ENCODE data around the gene COL13A1. TPM values are rescaled to one million over a fixed set of nuclear protein-coding genes. Genes with fewer than 3 reads are reported as not detected.

The COL13A1 gene
- total RNA-seq, 1 donor from 2014 or later = 0.86 TPM

DNA sequence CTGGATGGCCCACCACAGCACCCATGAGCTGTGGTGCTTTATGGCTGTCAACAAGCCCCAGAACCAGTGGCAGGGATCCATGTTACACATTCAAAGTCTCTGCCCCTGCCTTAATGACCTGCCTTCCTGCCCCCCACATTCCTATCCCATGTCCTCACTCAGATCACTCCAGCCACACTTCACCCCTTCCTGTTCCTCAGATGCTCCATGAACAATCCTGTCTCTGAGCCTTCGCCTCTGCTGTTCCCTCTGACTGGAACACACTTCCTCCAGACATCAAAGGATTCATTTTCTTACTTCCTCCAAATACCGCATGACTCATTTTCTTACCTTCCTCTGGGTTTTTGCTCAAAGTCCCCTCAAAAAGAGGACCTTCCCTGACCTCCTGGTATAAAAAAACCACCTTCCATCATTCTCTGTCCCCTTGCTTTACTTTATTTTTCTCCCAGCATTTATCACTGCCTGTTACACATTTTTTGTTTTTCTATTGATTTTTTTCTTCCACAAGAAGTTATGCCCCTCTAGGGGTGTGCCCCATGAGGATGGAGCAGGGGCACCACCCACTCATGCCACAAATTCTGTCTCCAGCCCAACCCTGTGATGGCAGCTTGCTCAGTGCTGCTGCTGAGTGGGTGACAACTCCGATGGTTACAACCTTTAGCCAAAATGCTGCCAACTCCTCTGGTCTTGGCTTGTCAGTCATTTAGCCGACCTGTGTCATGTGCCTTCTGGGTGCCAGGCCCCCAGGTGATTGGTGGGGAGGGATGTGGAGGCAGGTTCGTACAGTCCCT lies 18.2 kb downstream of the COL13A1 start:
- H3K4me1 Mint-ChIP-seq (ENCODE audit: low read depth, unreplicated experiment) = no peaks in the 10 kb centered on the region
- Histone ChIP-seq H3K79me2 (ENCODE audit: insufficient read depth, low read length) (peaks cover 54% of the 10 kb centered on the region), H2AFZ (ENCODE audit: low read depth, low read length) (no peak overlapping the region), H3K4me3 (ENCODE audit: insufficient read depth, low read depth, low read length) (no peak overlapping the region), H3K9ac (ENCODE audit: low read length) (no peak overlapping the region), H4K20me1 (ENCODE audit: insufficient read depth, low read length) (peaks cover 24% of the 10 kb centered on the region), H3K4me1 (ENCODE audit: insufficient read depth, low read length) (peaks cover 16% of the 10 kb centered on the region), H3K9me3 (ENCODE audit: insufficient read depth, low read depth, low read length) (no peaks in the 10 kb centered on the region), H3K4me2 (ENCODE audit: low read length) (peak overlapping the region; percentile 3), H3K27ac (ENCODE audit: low read depth, low read length) (peak overlapping the region; percentile 41), H3K27me3 (ENCODE audit: insufficient read depth, low read length) (no peaks in the 10 kb centered on the region), H3K36me3 (ENCODE audit: insufficient read depth, low read length) (no peaks in the 10 kb centered on the region)
- peaks cover 51% of the 10 kb centered on the region for H3K27me3 Mint-ChIP-seq (ENCODE audit: low read depth, unreplicated experiment)
- H3K9me3 Mint-ChIP-seq (ENCODE audit: unreplicated experiment) = peaks cover 15% of the 10 kb centered on the region
- TF ChIP-seq, protein P1, sequence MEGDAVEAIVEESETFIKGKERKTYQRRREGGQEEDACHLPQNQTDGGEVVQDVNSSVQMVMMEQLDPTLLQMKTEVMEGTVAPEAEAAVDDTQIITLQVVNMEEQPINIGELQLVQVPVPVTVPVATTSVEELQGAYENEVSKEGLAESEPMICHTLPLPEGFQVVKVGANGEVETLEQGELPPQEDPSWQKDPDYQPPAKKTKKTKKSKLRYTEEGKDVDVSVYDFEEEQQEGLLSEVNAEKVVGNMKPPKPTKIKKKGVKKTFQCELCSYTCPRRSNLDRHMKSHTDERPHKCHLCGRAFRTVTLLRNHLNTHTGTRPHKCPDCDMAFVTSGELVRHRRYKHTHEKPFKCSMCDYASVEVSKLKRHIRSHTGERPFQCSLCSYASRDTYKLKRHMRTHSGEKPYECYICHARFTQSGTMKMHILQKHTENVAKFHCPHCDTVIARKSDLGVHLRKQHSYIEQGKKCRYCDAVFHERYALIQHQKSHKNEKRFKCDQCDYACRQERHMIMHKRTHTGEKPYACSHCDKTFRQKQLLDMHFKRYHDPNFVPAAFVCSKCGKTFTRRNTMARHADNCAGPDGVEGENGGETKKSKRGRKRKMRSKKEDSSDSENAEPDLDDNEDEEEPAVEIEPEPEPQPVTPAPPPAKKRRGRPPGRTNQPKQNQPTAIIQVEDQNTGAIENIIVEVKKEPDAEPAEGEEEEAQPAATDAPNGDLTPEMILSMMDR (IDR thresholded peaks at IDR 0.05; ENCODE audit: insufficient read depth, low read depth, low read length) = no peak
- no peak for TF ChIP-seq EZH2 (IDR thresholded peaks at IDR 0.05; ENCODE audit: insufficient read depth, low read length)
- peak; percentile 52 for DNase-seq (ENCODE audit: low read depth)
- H3K4me3 Mint-ChIP-seq (ENCODE audit: unreplicated experiment) = no peak overlapping the region
- peaks cover 5% of the 10 kb centered on the region for H3K36me3 Mint-ChIP-seq (ENCODE audit: low read depth, unreplicated experiment)
- H3K27ac Mint-ChIP-seq (ENCODE audit: unreplicated experiment) = no peak overlapping the region
- FAIRE-seq = no peak

DNA sequence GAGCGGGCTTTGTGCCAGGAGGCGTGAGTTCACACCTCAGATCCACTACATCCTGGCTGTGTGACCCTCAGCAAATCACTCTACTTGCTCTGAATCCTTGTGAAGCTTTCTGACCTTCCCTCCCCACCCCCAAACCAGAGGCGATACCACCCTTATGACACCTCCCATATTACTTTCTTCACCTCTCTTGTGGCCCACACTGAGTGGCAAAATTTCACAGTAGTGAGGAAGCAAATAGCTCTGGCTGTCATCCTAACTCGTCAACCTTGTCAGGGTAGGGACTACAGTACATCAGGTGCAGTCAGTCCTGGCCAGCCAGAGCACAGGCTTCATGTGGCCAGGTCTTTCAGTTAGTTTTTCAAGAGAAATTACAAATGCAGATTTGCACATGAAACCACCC lies 19.1 kb downstream of the COL13A1 start:
- H3K4me2 ChIP-seq (ENCODE audit: low read length) = no peak overlapping the region
- H3K4me3 Mint-ChIP-seq (ENCODE audit: unreplicated experiment) = no peak overlapping the region
- H3K9ac ChIP-seq (ENCODE audit: low read length) = no peak overlapping the region
- no peak for DNase-seq (ENCODE audit: low read depth)
- no peaks in the 10 kb centered on the region for H3K4me1 Mint-ChIP-seq (ENCODE audit: low read depth, unreplicated experiment)
- no peaks in the 10 kb centered on the region for H3K9me3 ChIP-seq (ENCODE audit: insufficient read depth, low read depth, low read length)
- no peaks in the 10 kb centered on the region for H3K36me3 ChIP-seq (ENCODE audit: insufficient read depth, low read length)
- no peak overlapping the region for H3K4me3 ChIP-seq (ENCODE audit: insufficient read depth, low read depth, low read length)
- no peak for FAIRE-seq
- peaks cover 18% of the 10 kb centered on the region for H4K20me1 ChIP-seq (ENCODE audit: insufficient read depth, low read length)
- H3K27ac ChIP-seq (ENCODE audit: low read depth, low read length) = no peak overlapping the region
- no peak for TF ChIP-seq EZH2 (IDR thresholded peaks at IDR 0.05; ENCODE audit: insufficient read depth, low read length)
- TF ChIP-seq, protein P1 (IDR thresholded peaks at IDR 0.05; ENCODE audit: insufficient read depth, low read depth, low read length) = no peak
- H3K27me3 Mint-ChIP-seq (ENCODE audit: low read depth, unreplicated experiment) = peaks cover 51% of the 10 kb centered on the region
- peaks cover 16% of the 10 kb centered on the region for H3K4me1 ChIP-seq (ENCODE audit: insufficient read depth, low read length)
- H3K27ac Mint-ChIP-seq (ENCODE audit: unreplicated experiment) = no peak overlapping the region
- H3K36me3 Mint-ChIP-seq (ENCODE audit: low read depth, unreplicated experiment) = peaks cover 5% of the 10 kb centered on the region
- H3K9me3 Mint-ChIP-seq (ENCODE audit: unreplicated experiment) = peaks cover 15% of the 10 kb centered on the region
- H3K79me2 ChIP-seq (ENCODE audit: insufficient read depth, low read length) = peaks cover 45% of the 10 kb centered on the region
- no peak overlapping the region for H2AFZ ChIP-seq (ENCODE audit: low read depth, low read length)
- no peaks in the 10 kb centered on the region for H3K27me3 ChIP-seq (ENCODE audit: insufficient read depth, low read length)

DNA sequence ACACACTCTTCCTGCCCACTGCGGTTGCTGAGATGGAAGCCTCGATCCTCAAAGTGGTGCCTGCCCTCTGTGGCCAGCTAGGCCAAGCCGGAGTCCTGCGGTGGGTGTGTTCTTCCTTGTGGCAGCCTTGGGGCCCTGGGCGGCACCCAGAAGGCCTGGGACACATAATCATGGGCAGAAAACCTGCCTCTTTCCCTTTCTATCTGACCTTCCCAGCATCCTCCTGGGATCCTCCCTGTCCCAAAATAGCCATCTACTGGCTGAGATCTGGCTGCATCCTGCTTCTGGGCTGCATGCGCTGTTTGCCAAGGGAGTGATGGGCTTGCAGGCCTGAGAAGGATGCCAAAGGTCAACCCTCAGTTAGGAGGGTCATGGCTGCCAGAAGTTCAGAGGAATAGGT lies 23.9 kb downstream of the COL13A1 start:
- no peak overlapping the region for H3K27ac ChIP-seq (ENCODE audit: low read depth, low read length)
- no peak overlapping the region for H3K4me2 ChIP-seq (ENCODE audit: low read length)
- DNase-seq (ENCODE audit: low read depth) = no peak
- Mint-ChIP-seq H3K4me3 (ENCODE audit: unreplicated experiment) (no peak overlapping the region), H3K4me1 (ENCODE audit: low read depth, unreplicated experiment) (no peaks in the 10 kb centered on the region), H3K36me3 (ENCODE audit: low read depth, unreplicated experiment) (peaks cover 1% of the 10 kb centered on the region), H3K9me3 (ENCODE audit: unreplicated experiment) (peaks cover 5% of the 10 kb centered on the region), H3K27ac (ENCODE audit: unreplicated experiment) (no peak overlapping the region), H3K27me3 (ENCODE audit: low read depth, unreplicated experiment) (peaks cover 68% of the 10 kb centered on the region)
- peaks cover 11% of the 10 kb centered on the region for H3K79me2 ChIP-seq (ENCODE audit: insufficient read depth, low read length)
- FAIRE-seq = no peak
- TF ChIP-seq EZH2 (IDR thresholded peaks at IDR 0.05; ENCODE audit: insufficient read depth, low read length) = no peak
- TF ChIP-seq, protein P1 (IDR thresholded peaks at IDR 0.05; ENCODE audit: insufficient read depth, low read depth, low read length) = no peak
- no peaks in the 10 kb centered on the region for H3K9me3 ChIP-seq (ENCODE audit: insufficient read depth, low read depth, low read length)
- H3K27me3 ChIP-seq (ENCODE audit: insufficient read depth, low read length) = no peaks in the 10 kb centered on the region
- H4K20me1 ChIP-seq (ENCODE audit: insufficient read depth, low read length) = no peaks in the 10 kb centered on the region
- H3K4me3 ChIP-seq (ENCODE audit: insufficient read depth, low read depth, low read length) = no peak overlapping the region
- H3K4me1 ChIP-seq (ENCODE audit: insufficient read depth, low read length) = no peaks in the 10 kb centered on the region
- H2AFZ ChIP-seq (ENCODE audit: low read depth, low read length) = no peak overlapping the region
- H3K36me3 ChIP-seq (ENCODE audit: insufficient read depth, low read length) = no peaks in the 10 kb centered on the region
- no peak overlapping the region for H3K9ac ChIP-seq (ENCODE audit: low read length)

Data from astrocyte (in vitro differentiated cells and primary cell).